T-helper 22 cell (primary cell): Measurements from ENCODE around the gene FRMPD1.

Source experiments
- DNase-seq: peaks from one replicate; pipeline ENCODE4 v3.0.0-alpha.2; 2020; ENCODE audit warnings: low read depth

Gene FRMPD1

GRCh38 chr9:37682951-37683350, 32.2 kb downstream of the FRMPD1 start:
- no peak for DNase-seq

GRCh38 chr9:37683531-37684371, 33.0 kb downstream of the FRMPD1 start:
- DNase-seq: no peak

DNA sequence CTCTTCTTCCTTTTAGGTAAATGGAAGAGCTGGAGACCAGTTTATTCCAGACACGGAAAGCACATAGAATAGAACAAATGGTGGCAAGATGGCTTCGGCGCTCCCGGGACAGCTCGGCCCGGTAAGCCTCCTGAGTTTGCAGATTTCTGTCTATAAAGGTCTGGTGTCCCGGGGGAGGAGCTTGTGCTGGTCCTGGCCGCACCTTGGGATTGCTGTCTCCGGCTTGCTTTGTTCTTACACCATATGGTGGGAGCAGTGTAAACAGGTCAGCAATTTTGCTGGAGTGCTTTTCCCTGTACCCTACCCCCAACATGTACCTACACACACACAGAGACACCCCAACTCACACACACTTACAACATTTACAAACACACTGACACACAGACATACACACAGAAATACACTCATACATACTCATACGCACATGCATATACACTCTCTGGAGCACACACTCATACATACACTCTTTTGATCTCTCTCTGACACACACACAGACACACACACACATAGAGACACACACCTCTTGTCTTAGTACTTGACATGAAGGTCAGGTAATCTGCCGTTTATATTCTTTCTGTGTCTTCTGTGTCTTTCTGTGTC, 42.0 kb downstream of the FRMPD1 start:
- DNase-seq: no peak

DNA sequence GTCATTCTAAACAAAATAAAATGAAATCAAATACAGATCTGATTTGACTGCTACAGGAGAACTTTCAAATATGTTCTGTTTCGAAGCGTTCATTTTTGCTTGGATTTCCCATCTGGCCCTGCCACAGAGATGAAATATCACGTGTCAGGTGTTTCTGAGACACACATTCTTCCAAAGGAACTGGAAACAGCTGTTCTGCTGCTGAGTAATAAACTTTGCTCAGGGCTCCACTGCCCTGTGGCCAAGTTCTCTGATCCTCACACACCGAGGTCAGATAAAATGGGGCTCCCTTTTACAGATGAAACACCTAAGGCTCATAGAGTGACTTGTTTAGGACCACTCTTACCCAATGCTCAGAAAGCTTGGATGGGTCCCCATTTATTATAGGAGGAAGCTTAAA, 42.5 kb downstream of the FRMPD1 start:
- no peak for DNase-seq

GRCh38 chr9:37694355-37694754, 43.6 kb downstream of the FRMPD1 start:
- no peak for DNase-seq

DNA sequence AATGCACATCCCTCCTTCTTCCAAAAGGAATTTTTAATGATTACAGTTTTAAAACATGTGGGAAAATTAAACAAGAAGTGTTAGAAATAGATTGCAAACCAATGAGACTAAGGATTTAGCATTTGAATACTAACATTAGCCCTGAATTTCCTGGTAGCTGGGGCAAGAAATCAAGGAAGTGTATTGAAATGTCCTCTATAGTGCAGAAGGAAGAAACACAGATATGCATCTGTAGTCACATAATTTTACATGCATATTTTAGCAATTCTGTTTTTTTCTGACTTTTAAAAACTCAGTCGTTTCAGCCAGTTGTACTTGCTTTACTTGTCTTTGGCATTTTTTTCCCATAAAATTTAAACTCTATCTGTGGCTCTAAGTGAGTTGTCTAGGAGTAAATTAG, 45.8 kb downstream of the FRMPD1 start:
- DNase-seq: no peak

DNA sequence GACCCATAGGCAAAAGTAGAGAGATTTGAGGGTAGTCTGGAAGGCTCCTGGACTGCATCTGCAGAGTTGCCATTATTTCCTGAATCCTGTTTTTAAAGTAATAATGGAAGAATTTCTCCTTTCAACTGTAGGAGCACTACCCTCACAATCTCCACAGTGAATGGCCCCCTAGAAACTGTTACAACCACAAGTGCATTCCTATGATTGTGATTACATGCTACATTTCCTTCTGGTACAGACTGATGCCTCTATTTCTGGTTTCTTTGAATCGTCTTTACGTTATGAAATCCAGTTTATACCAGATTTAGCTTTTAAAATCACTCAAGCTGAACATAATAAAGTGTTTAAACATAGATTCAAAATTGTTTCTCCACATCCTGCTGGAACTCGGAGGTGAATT, 49.4 kb downstream of the FRMPD1 start:
- no peak for DNase-seq

DNA sequence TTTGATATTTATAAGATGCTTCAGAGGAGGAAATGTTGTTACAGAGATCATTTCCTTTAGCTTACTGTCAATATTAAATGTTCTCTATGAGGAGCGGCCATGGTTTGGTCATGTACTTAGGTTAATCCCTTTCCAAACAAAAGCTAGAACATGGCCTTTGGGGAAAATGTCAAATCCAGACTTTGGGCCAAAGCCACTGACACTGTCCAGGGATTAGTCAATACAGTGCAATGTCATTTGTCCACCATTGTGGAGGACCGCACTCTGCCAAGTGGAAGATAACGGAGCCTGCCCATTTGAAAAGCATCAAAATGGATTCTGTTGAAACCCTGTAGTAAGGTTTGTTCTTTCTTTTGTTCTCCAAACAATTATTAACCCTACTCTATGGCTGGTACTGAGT, 50.1 kb downstream of the FRMPD1 start:
- DNase-seq: no peak

DNA sequence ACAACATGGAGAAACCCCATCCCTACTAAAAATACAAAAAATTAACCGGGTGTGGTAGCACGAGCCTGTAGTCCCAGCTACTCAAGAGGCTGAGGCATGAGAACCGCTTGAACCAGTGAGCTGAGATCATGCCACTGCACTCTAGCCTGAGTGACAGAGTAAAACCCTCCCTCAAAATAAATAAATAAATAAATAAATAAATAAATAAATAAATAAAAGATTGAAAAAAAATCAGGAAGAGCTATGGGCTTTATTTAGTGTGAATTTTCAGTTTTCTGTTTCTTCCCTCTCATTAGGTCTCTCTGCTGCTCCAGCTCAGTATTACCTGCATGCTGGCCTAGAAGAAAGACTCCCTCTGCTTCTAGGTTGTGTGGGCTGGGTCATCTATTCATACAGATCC, 55.0 kb downstream of the FRMPD1 start:
- DNase-seq: no peak

- DNase-seq: no peak
Observed at GRCh38 chr9:37706290-37706689, 55.5 kb downstream of the FRMPD1 start.

GRCh38 chr9:37707748-37708147, 57.0 kb downstream of the FRMPD1 start:
- no peak for DNase-seq

DNA sequence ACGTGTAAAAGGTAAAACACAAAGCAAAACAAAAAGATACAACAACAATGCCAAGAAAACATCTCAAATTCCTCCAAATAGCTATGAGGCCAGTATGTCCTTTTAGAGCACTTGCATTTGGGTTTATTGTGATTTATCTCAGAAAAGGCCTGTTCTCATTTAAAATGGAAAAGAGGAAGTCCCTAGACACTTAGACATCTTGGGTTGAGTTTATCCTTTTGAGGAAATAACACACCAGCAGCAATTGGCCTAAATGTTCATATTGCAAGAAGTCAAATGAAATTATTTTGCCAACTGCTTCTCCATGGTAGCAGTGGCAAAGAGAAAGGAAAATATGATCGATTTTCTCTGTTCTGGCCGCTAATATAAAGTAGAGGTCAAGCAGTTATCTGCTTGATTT, 59.3 kb downstream of the FRMPD1 start:
- no peak for DNase-seq

GRCh38 chr9:37715260-37715659, 64.5 kb downstream of the FRMPD1 start:
- DNase-seq: no peak

- DNase-seq: no peak
Observed at GRCh38 chr9:37715991-37716505, 65.3 kb downstream of the FRMPD1 start.

DNA sequence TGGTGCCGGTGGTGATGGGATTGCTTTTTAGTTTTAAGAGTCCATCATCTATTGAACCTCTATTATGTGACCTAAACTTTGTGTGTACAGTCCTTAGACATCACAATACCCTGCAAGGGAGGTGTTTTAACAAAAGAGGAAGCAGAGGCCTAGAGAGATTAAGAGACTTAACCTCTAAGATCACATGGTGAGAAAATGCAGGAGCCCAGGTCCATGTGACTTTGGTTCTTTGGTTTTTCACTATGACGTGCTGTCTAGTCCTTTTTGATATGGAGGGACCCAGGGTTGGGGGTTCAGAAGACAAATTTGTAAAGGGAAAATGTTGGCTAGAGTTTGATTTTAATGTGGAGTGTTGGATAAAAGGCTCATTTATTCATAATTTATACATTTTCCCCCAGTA, 68.8 kb downstream of the FRMPD1 start:
- DNase-seq: no peak

GRCh38 chr9:37727013-37727412, 76.3 kb downstream of the FRMPD1 start:
- no peak for DNase-seq

GRCh38 chr9:37729499-37729898, 78.7 kb downstream of the FRMPD1 start:
- DNase-seq: no peak

DNA sequence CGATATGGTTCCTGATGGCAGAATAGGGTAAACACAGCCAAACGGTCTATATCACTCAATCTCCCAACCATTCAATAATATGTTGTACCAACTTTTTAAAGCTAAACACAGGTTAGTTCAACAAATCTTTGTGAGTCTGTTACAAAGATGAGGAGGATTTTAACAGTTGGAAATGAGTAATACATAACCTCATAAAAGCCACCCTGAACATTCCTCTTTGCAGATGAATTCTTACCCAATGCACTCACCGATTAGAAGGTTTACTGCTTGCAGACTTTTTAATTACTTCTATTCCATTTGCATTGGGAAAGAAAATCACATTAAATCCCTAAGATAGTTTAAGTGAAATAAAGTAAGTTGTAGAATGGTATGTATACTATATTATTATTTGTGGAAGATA, 79.5 kb downstream of the FRMPD1 start:
- no peak for DNase-seq

- DNase-seq: no peak
Observed at GRCh38 chr9:37730839-37731238, 80.1 kb downstream of the FRMPD1 start.

DNA sequence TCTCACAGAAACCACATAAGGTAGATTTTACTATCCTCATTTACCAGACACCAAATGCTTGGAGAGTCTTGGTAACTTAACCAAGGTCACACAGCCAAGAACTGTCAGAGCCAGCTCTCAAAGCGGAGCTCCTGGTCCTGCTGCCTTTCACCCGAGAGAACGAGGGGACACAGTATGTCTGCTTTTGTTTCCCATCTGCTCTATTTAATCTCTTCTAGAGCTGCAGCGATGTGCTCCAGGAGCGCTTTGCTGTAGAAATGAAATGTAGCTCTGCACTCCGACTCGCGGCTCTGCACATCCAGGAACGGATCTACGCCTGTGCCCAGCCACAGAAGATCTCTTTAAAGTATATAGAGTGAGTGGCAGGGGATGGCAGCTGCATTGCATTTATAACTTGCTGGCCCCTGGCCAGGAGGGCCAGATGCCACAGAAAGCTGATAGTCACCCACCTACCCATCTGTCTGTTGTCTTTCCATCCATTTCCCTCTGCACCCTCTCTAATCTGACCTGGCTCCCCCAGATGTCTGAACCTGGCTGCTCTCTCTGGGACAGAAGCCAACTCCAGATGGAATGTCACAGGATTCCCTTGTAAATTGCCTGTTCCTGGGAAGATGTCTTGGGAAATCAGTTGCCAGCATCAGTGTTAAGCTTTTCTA, 81.5 kb downstream of the FRMPD1 start:
- DNase-seq: no peak

- DNase-seq: no peak
Observed at GRCh38 chr9:37732952-37733351, 82.2 kb downstream of the FRMPD1 start.

DNA sequence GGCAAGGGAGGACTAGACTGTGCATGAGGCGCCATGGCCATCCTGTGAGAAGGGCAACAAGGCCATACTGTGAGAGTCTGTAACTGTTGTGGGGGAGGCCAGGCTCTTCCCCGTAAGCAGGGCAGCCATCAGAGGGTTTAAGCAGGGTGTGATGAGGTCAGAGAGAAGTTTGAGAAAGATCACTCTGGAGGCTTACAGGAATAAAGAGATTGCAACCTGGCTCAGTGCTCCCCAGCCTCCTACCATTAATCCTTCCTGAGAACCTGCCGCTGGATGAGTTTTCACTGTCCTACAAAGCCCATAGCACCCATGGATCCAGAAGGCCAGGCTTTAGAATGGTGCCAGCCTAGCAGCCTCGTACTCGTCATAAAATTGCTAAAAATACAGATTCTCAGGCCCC, 88.5 kb downstream of the FRMPD1 start:
- no peak for DNase-seq

GRCh38 chr9:37740128-37740527, 89.4 kb downstream of the FRMPD1 start:
- no peak for DNase-seq
